SU-DHL-6 (cell line): ENCODE data around the gene GDF10.

ENCODE experiments used
- CTCF ChIP-seq: fragments of 200-600 bp; sonication (generic); IDR thresholded peaks from one replicate; pipeline ENCODE4 v1.5.1; 2017; ENCODE audit warnings: antibody characterized with exemption, mild to moderate bottlenecking, low read length, moderate library complexity; ENCODE audit not compliant: insufficient read depth, poor library complexity, severe bottlenecking
- EZH2phosphoT487 ChIP-seq: fragments of 200-600 bp; sonication (generic), shearing (Covaris generic); conservative IDR thresholded peaks from 2 replicates; pipeline ENCODE4 v1.6.1; 2018; ENCODE audit warnings: mild to moderate bottlenecking, antibody characterized with exemption, low read length, moderate library complexity, mixed read lengths

- no peak for TF ChIP-seq CTCF
- no peak for TF ChIP-seq EZH2phosphoT487
These were observed 51.0 kb downstream of the GDF10 start for GRCh38 chr10:47350671-47351640.
